SK-N-MC (cell line): ENCODE results near the gene PLA2G4E.

Experiments used
- EZH2 ChIP-seq: fragments of 200-600 bp; sonication (generic); IDR thresholded peaks from one replicate; pipeline ENCODE4 v1.6.1; 2017; ENCODE audit warnings: antibody characterized with exemption
- POLR2AphosphoS5 ChIP-seq: IDR thresholded peaks from 2 replicates; pipeline ENCODE4 v1.6.1; 2012; ENCODE audit warnings: mild to moderate bottlenecking, low read depth, low read length, borderline replicate concordance

- TF ChIP-seq POLR2AphosphoS5 (no peak), EZH2 (no peak)
These were observed 44.6 kb upstream of the PLA2G4E start for GRCh38 chr15:42065468-42065867.
